Esophagus (tissue), 2 donors: ENCODE measurements around the gene RTCA. TPM values are rescaled to one million over a fixed set of nuclear protein-coding genes. Genes with fewer than 3 reads are reported as not detected.
A peak's percentile ranks its signal among the peaks of the same experiment; 100 is the strongest.

ENCODE experiments used
- H3K27ac ChIP-seq, 2 donors: one replicate each; pipeline ENCODE4 v1.5.1; 2013; ENCODE audit warnings: low read depth in 2 of 2, mild to moderate bottlenecking in 2 of 2, inconsistent platforms in 1 of 2, low read length in 1 of 2, moderate library complexity in 1 of 2
- H3K27me3 ChIP-seq, 2 donors: one replicate each; pipeline ENCODE4 v1.6.1; 2013; ENCODE audit warnings: low read length in 2 of 2, control low read depth in 1 of 2, mild to moderate bottlenecking in 1 of 2; ENCODE audit not compliant: insufficient read depth in 2 of 2, control insufficient read depth in 1 of 2
- H3K36me3 ChIP-seq, 2 donors: one replicate each; pipeline ENCODE4 v1.6.1; 2013; ENCODE audit warnings: low read length in 1 of 2; ENCODE audit not compliant: control insufficient read depth in 2 of 2, insufficient read depth in 2 of 2
- H3K4me1 ChIP-seq, 2 donors: one replicate each; pipeline ENCODE4 v1.6.1; 2013; ENCODE audit warnings: low read length in 1 of 2; ENCODE audit not compliant: control insufficient read depth in 2 of 2, insufficient read depth in 2 of 2
- H3K4me3 ChIP-seq, 2 donors: one replicate each; pipeline ENCODE4 v1.5.1; 2013; ENCODE audit warnings: low read length in 2 of 2, mild to moderate bottlenecking in 2 of 2, low read depth in 1 of 2, moderate library complexity in 1 of 2
- H3K9me3 ChIP-seq, 2 donors: one replicate each; pipeline ENCODE4 v1.6.1; 2013; ENCODE audit warnings: mild to moderate bottlenecking in 2 of 2, low read depth in 1 of 2, low read length in 1 of 2, moderate library complexity in 1 of 2; ENCODE audit not compliant: control insufficient read depth in 2 of 2, insufficient read depth in 1 of 2
- WGBS, 2 donors: extraction: QIAGEN DNeasy Blood & Tissue Kit; methylation state at CpG; one replicate each; pipeline ENCODE4 v1.1.7; 2013; 5-methylcytosine and 5-hydroxymethylcytosine counted together
- polyA plus RNA-seq, 2 donors: library from polyadenylated mRNA; stranded (reverse); fragments of 200-250 nt; gene quantifications; one replicate each; pipeline ENCODE4 v1.2.3, GENCODE V29; 2013
- donor health status: healthy with polysubstance abuse.
- donor health status: Bipolar disorder and iron deficiency.

Gene RTCA
- polyA plus RNA-seq: 10 to 100 TPM; 19.7 to 20.6 TPM

DNA sequence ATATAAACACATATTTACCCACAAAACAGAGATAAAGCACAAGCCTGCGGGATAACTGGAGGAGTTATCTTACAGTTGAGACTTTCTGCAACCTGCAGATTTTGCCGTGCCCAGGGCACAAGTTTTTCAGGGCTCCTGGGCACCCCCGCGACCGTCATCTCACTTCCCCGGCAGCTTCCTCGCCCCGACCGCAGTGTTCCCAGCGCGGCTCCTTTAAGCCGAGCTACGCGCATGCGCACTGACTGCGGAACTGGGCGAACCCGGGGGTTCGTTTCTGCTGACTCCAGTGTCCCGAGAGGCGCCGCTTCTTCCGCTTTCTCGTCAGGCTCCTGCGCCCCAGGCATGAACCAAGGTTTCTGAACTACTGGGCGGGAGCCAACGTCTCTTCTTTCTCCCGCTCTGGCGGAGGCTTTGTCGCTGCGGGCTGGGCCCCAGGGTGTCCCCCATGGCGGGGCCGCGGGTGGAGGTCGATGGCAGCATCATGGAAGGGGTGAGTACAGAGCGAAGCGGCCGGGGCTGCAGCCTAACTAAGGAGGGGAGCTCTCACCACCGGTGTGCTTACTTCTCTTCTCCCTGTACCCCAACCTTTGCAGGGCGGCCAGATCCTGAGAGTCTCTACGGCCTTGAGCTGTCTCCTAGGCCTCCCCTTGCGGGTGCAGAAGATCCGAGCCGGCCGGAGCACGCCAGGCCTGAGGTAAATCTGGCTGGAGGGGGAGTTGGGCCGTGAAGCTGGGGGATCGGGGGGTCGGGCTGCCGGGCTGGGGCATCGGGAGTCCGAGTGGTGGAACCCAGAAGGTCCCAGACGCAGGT is at the start of gene RTCA:
Gene RTCA (plus strand): TSS at position 286 of the 810 bp plus-strand sequence. CDS start 160 bp downstream, at position 446.
- WGBS, 2 donors: 1% methylated on average over 53 of the region's 53 CpGs
- Histone ChIP-seq H3K27me3 (no peaks in the 10 kb centered on the region), H3K4me1 (peaks cover 0 to 3% of the 10 kb centered on the region in 2 donors), H3K9me3 (no peaks in the 10 kb centered on the region), H3K4me3 (peak within 1 kb of the TSS; percentile 81 to 100), H3K36me3 (peaks cover 4 to 5% of the 10 kb centered on the region in 2 donors), H3K27ac (peak within 1 kb of the TSS; percentile 98 to 99)

DNA sequence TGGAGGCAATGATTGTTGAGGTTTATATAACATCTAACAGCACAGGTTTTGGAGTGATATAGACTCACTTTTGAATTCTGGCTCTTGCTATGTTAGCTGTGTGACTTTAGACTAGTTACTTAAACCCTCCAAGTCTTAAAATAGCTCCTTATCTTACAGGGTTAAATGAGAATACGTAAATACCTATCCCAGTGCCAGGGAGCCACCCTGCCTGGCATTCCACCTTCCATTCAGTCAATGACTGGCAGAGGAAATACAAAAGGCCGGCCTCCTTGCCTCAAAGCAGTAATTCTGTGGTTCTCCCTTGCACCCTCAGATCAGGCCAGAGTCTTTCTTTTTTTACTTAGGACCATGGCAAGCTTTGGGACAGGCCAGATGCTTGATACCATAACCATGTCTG is 48.2 kb upstream of the RTCA start:
- H3K27me3 ChIP-seq: no peaks in the 10 kb centered on the region
- H3K4me1 ChIP-seq: no peaks in the 10 kb centered on the region
- no peak overlapping the region for H3K27ac ChIP-seq
- H3K4me3 ChIP-seq: no peak overlapping the region
- H3K9me3 ChIP-seq: no peaks in the 10 kb centered on the region
- 70 to 77% methylated on average over 2 of the region's 2 CpGs for WGBS, 2 donors
- H3K36me3 ChIP-seq: peaks cover 0 to 7% of the 10 kb centered on the region in 2 donors

DNA sequence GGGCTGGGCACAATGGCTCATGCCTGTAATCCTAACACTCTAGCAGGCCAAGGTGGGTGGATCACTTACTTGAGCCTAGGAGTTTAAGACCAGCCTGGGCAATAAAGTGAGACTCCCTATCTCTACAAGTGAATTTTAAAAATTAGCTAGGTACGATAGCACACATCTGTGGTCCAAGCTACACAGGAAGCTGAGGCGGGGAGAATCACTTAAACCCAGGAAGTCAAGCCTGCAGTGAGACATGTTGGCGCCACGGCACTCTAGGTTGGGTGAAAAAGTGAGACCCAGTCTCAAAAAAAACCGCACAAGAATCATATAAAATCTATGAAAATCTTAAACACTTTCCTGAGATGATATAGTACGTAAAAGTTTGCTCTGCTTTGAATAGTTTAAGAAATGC is 46.6 kb upstream of the RTCA start:
- Histone ChIP-seq H3K4me1 (no peaks in the 10 kb centered on the region), H3K36me3 (peaks cover 0 to 1% of the 10 kb centered on the region in 2 donors)
- WGBS, 2 donors: 79 to 80% methylated on average over 6 of the region's 6 CpGs

DNA sequence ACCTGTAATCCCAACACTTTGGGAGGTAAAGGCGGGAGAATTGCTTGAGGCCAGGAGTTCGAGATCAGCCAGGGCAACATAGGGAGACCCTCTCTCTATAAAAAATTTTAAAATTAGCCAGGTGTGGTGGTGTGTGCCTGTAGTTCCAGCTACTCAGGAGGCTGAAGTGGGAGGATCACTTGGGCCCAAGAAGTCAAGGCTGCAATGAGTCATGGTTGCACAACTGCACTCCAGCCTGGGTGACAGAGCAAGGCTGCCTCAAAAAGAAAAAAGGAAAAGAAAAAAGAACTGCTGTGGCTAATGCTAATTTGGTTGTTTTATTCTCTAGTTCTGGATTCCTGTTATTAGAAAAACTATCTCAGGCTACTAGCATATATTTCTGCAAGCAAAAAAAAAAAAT is 46.1 kb upstream of the RTCA start:
- WGBS, 2 donors: 97% methylated on average over 2 of the region's 2 CpGs

More for the DNA sequence above, 46.6 kb upstream of the RTCA start:
- Histone ChIP-seq H3K9me3 (no peaks in the 10 kb centered on the region), H3K27ac (no peak overlapping the region), H3K27me3 (no peaks in the 10 kb centered on the region), H3K4me3 (no peak overlapping the region)

DNA sequence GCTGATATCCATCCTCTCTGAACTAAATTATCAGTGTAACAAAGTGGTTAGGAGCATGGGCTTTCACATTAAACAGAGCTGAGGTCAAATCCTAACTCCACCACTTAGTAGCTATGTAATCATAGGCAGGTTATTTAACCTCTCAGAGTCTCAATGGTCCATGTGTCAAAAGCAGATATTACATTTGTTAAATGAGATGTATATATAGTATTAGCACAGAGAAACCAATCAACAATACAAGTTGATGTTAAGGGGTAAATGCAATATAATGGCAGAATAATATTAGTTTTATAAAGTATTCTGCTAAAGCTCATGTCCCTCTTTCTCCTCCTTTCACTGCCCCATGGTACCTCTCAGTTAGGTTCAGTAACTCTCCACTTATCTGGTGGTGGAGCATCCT is 43.6 kb upstream of the RTCA start:
- Histone ChIP-seq H3K36me3 (no peaks in the 10 kb centered on the region), H3K9me3 (no peaks in the 10 kb centered on the region), H3K27me3 (no peaks in the 10 kb centered on the region), H3K4me3 (no peak overlapping the region), H3K27ac (no peak overlapping the region), H3K4me1 (no peaks in the 10 kb centered on the region)

More for the DNA sequence above, 46.1 kb upstream of the RTCA start:
- no peaks in the 10 kb centered on the region for H3K9me3 ChIP-seq
- H3K4me3 ChIP-seq: no peak overlapping the region
- H3K27ac ChIP-seq: no peak overlapping the region
- H3K36me3 ChIP-seq: no peaks in the 10 kb centered on the region
- no peaks in the 10 kb centered on the region for H3K4me1 ChIP-seq
- H3K27me3 ChIP-seq: no peaks in the 10 kb centered on the region

DNA sequence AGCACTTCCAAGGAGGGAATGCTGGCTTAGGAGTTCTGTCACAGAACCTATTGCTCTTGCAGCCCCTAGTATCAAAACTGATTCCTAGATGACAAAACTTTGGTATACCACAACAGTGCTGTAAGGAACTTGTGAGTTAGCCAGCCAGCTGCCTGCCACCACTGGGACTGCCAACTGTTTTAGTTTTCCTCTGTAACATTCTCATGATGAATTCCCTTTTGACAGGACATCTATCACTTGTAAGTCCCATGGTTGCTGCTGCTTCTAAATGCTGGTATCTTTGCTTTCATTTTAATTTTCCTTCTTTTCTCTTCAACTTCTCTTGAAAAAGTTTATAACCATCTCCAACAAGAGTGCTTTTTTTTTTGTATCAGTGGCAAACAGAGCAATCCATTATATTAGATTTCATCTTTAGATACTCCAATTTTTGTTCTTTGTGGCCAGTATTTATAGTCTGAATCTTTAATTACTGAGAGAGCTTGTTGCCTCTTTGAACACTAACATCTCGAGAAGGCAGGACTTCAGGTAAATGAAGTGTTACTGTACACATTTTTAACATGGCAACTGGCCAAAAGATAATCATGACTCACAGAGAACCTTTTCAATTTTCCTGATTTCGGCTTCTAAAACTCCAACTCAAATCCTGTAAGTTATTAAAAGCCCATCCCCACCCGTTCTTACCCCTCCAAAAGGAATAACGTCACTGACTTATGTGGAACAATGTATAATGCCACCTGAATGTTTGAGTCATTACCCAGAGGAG is 36.2 kb upstream of the RTCA start:
- H3K36me3 ChIP-seq: peaks cover 0 to 2% of the 10 kb centered on the region in 2 donors
- H3K9me3 ChIP-seq: no peaks in the 10 kb centered on the region
- no peak overlapping the region for H3K4me3 ChIP-seq
- H3K27me3 ChIP-seq: no peaks in the 10 kb centered on the region
- no peaks in the 10 kb centered on the region for H3K4me1 ChIP-seq
- no peak overlapping the region for H3K27ac ChIP-seq
- 48 to 56% methylated on average over 4 of the region's 4 CpGs for WGBS, 2 donors

DNA sequence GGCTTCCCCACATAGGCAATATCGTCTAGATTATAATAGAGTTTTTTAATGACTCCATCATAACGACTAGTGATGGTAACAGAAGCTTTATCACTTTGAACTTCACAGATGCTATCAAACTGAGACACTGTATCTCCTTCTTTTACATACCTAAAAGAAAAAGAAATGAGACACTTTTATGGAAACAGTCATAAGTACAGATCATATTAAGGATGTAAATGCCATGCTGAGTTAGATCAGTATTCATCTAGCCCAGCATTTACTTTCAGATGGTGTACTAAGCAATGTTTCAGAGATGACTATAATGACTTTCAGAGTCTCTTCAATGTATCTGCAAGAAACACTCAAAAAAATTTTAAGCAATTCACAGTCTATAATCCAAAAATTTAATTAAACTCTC is 35.3 kb upstream of the RTCA start:
- H3K9me3 ChIP-seq: no peaks in the 10 kb centered on the region
- WGBS, 2 donors: 77 to 88% methylated on average over 2 of the region's 2 CpGs
- H3K36me3 ChIP-seq: peaks cover 0 to 2% of the 10 kb centered on the region in 2 donors

DNA sequence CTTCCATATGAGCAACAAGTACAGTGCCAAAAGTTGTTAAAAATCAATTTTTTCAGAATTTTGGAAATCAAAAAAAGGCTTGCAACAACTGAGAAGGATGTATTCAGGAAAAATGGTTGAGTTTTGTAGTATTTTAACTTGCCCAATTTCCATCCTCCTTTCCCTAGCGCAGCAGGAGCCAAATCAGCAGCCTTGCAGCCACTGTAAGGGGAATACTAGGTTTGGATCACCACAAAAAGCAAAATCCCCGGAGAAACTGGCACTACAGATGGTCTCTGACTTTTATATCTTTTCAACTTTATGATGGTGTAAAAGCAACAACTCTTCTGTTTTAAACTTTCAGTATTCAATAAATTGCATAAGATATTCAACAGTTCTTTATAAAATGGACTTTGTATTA is 34.3 kb upstream of the RTCA start:
- WGBS, 2 donors: 97 to 98% methylated on average over 2 of the region's 2 CpGs
- no peak overlapping the region for H3K27ac ChIP-seq
- H3K27me3 ChIP-seq: no peaks in the 10 kb centered on the region
- H3K36me3 ChIP-seq: peaks cover 2 to 3% of the 10 kb centered on the region in 2 donors
- H3K4me1 ChIP-seq: no peaks in the 10 kb centered on the region
- no peaks in the 10 kb centered on the region for H3K9me3 ChIP-seq
- no peak overlapping the region for H3K4me3 ChIP-seq

More for the DNA sequence above, 35.3 kb upstream of the RTCA start:
- no peaks in the 10 kb centered on the region for H3K27me3 ChIP-seq
- H3K27ac ChIP-seq: no peak overlapping the region
- H3K4me1 ChIP-seq: no peaks in the 10 kb centered on the region
- H3K4me3 ChIP-seq: no peak overlapping the region

DNA sequence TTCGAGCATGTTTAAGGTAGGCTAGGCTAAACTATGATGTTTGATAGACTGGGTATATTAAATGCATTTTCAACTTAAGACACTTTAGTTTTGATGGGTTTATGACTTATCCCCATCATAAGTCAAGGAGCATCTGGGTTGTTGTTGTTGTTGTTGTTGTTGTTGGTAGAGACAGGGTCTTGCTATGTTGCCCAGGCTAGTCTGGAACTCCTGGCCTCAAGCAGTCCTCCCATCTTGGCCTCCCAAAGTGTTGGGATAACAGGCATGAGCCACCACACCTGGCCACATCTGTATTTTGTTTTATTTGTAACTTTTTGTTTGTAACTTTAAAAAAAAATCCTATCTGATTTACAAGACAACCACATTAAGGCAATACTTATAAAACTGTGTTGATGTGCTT is 33.9 kb upstream of the RTCA start:
- no peak overlapping the region for H3K4me3 ChIP-seq
- H3K27ac ChIP-seq: no peak overlapping the region
- peaks cover 2 to 3% of the 10 kb centered on the region in 2 donors for H3K36me3 ChIP-seq
- no peaks in the 10 kb centered on the region for H3K9me3 ChIP-seq
- 95 to 97% methylated on average over 1 of the region's 1 CpG for WGBS, 2 donors
- H3K27me3 ChIP-seq: no peaks in the 10 kb centered on the region
- H3K4me1 ChIP-seq: no peaks in the 10 kb centered on the region
